Activated CD4-positive, CD25-positive, alpha-beta regulatory T cell (primary cell): ENCODE data around the gene AGAP1.
"Not testable (repeated sequence)": the region's sequence is repeated elsewhere in the genome, so short reads cannot be mapped to it uniquely, and the experiment has no call there.

Experiments used
- DNase-seq, 4 experiments: peaks; one replicate each; lab custom pipeline; 2025; lab: John Stamatoyannopoulos, UW

Gene AGAP1

GRCh38 chr2:235945608-235946140 is 451.8 kb downstream of the AGAP1 start:
- no peak for DNase-seq

- DNase-seq: no peak
These were observed 452.7 kb downstream of the AGAP1 start for GRCh38 chr2:235946590-235946989.

GRCh38 chr2:235947055-235947454 is 453.2 kb downstream of the AGAP1 start:
- DNase-seq: not testable (repeated sequence)

DNA sequence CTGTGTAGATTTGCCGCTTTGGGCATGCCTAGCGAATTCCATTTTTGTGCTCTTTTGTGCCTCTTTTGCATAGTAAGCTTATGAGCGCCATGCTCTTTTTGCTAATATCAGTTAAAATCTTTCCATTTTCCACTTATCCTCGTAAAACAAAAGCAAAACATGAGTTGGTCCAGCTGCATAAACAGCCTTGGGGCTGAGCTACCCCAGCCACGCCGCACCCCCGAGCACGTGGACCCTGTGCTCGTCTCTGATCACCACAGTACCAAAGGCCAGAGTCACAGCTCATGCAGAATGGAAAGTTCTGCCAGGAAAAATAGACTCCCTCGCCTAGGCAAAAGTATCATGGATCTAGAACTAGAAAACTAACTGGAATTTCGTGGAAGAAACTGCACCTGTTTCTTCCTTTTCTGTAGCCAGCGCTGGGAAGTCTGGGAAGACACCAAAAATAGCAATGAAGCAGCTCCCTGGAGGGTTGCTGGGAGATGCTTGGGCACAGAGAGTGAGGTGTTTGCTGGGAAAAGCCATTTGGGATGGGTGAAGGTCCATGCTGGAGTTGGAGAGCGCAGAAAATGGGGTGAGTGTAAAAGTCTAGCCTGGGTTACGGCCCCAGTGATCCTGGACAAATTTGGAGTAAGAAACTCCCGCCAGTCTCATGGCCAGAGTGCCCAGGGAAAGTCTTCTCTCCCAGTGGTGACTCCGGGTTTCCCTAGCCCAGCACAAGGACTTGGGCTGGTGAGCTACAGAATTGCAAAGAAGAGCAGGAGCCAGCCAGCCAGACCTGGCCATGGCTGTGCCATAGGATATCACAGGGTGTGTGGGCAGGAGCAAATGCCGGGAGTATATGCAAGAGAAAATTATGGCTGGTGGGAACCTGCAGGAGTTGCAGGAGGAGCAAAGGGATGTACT is 456.0 kb downstream of the AGAP1 start:
- no peak for DNase-seq

GRCh38 chr2:235950473-235950809 is 456.6 kb downstream of the AGAP1 start:
- no peak for DNase-seq

DNA sequence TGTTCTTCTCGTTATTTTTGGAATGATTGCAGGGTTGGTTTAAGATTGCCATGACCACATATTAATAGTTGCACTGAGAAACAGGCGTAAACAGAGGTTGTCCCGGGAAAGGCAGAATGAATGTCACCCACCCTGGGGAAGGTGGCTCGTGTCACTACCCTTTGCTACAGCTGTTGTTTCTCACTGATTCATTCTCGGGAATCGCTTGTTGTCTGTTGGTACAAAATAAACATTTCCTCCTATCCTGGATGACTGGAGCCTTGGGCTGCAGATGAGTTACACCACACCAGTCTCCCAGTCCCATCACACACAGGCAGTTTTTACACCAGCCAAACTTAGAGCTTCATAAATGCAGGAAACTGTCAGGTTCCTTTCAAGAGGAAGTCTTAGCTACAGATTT is 457.6 kb downstream of the AGAP1 start:
- DNase-seq: no peak

DNA sequence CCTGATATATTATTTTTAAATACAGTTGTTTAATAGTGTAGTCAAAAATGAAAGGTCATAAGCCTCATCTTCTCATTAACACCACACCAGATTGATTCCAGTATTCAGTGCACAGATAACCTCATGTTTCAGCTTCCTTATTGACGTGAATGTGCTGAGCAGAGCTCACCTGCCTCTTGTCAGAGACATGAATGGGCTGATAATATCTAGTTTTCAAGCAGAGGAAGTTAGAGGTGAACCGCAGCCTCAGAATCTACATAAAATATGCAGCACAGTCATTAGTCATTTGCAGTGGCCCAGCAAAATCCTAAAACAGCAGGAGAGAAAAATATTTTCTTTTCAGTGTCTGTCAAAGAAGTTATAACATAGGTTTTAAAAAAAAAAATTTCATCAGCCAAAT is 458.1 kb downstream of the AGAP1 start:
- no peak for DNase-seq

DNA sequence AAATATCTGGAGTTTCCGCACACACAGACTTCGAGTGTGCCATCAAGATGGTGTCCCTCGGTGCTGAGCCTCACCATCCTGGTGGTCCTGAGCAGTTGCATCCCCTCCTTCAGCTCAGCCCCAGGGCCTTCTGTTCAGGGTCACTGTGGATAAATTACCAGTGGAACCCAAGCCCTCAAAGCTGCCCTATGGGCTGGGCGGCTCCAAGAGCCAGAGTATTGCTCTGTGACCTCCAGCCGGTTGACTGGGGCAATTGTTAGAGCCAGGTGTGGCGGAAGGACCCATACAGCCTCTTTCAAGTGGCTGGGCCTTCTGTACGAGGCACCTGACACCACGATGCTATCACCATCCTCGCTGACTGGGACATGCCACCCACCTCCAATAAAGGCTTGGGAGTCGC is 458.9 kb downstream of the AGAP1 start:
- no peak for DNase-seq

- DNase-seq: no peak
These were observed 460.4 kb downstream of the AGAP1 start for GRCh38 chr2:235954281-235954680.

- no peak for DNase-seq
These were observed 461.1 kb downstream of the AGAP1 start for GRCh38 chr2:235954888-235955480.

GRCh38 chr2:235955664-235956063 is 461.8 kb downstream of the AGAP1 start:
- no peak for DNase-seq

GRCh38 chr2:235956281-235956970 is 462.6 kb downstream of the AGAP1 start:
- no peak for DNase-seq

GRCh38 chr2:235957251-235957650 is 463.4 kb downstream of the AGAP1 start:
- DNase-seq: no peak

DNA sequence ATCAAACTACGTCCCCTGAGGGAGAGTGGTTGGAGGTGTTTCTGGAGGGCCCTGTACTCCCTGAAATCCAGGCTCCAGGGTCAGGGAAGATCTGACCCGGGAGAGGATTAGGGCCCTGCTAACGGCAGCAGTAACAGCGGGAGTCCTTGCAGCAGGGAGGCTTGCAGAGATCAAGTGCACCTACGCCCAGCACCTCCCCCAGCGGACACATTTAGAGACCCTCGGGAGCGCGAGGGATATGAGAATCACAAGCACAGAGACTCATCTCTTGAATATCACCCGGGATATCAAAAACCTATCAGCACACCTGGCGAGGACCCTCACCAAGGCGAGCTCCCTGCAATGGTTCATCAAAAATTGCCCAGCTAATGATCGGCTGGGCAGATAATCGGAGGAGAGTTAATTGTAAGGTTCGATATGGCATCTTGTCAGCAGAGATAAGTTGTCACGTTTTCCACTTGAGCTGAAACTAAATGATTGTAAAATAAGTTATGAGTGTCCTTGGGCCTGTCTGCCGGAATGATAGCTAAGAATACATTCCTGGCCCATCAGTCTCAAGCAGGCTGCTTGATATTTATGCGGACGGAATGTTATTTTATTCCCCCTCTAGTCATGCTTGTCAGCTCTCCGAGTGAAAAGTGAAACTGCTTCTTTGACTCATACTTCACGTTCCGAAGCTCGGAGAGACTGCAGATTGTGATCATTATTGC is 464.5 kb downstream of the AGAP1 start:
- DNase-seq: no peak

DNA sequence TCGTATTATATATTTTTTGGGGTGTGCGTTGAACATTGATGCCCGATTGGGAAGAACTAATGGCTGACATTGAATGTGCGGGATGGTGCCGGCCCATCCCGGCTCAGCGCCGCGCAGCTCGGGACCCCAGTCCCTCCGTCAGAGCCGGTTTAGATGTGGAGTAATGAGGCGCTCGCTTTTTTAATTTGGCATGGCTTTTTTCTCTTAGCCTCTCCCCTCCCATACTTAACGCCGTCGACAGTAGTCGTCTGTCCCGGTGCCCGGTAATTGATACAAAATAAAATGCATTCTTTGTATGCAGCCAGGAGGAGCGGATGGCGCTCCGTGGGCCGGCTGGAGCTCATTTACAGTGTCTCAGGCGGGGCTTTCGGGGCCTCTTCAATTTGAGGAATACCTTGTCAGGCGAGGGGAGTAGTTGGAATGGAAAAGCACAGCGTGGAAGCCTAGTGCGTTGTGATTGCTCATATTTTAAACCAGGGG is 465.1 kb downstream of the AGAP1 start:
- DNase-seq: no peak

DNA sequence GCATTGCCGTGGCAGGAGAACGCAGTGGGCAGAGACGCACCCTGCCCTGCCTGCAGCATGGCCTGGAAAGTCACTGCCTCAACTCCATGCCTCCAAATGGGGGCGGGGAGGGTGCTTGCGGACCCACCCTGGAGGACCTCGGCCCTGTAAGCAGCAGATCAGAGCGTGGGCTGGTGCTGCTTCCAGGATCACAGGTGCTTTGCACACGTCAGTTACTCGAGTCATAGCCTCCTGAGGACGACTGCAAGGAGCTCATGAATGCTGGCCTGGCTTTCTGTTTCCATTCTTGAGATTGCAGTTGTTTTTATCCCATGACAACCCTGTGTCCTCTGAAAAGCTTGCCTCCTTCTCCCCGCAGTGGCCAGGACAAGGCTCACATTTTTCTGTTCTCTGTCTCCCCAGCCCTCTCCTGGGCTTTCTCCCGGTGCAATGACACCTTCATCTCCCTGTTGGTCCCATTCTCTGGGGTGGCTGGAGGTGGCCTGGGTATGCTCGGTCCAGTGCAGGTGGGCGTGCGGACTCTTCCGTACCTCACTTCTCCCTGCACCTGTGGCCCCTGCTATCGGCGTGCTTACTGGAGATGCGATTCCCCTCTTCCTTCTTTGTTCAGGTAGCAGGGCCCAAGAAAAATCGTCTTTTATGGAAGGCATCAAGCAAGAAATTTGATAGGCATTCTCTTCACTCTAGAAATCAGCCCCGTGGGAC is 466.3 kb downstream of the AGAP1 start:
- DNase-seq: no peak

DNA sequence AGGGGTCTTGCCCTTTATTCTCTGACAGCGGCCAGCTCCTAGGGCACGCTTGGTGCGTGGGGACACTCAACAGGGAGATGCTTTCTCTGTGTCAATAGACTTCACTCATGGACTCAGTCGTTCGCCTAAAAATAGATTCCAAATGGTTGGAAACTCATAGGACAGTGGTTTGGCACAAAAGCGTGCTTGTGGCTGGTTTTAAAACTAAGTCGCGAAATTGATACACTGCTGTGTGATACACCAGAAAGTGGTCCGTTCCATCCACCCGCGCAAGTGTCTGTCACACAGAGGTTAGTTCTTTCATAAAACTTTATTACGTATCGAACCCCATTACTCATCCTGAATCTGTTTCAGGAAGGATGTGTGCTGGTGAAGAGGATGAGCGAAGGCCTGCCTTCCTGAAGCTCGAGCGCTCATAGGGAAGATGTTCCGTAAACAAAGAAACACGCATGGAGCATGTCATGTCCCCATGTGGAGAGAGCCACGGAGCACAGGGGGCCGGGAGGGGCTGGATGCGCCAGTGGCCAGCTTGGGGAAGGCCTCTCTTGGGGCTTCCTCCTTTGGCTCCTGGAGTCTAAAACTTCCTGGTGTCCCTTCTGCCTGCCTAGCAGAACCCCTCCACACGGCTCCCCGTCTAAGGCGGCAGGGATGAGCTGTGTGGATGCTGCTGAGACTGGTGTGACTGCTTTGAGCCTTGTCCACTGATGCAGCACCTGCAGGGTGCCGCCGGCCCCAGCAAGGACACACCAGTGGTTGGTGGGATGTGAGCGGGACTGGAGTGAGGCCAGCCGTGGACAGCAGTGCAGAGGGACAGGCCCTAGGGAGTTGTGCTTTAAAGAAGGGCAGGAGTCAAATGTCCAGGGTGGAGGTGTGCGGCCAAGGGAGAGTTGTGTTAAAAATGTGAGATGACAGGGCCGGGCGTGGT is 467.1 kb downstream of the AGAP1 start:
- no peak for DNase-seq

DNA sequence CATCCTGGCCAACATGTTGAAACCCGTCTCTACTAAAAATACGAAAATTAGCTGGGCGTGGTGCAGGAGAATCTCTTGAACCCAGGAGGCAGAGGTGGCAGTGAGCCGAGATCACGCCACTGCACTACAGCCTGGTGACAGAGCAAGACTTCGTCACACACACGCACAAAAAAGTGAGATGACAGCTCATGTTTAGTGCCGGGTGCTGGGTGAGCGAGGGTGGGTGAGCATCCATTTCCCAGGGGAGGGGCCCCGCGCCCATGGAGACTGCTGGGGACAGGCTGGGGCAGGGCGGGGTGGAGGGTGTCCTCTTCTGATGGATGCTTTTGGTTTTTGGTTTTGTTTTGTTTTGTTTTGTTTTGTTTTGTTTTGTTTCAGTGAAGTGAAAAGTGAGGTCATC is 467.9 kb downstream of the AGAP1 start:
- no peak for DNase-seq

- DNase-seq: no peak
These were observed 470.2 kb downstream of the AGAP1 start for GRCh38 chr2:235963853-235964577.
